Measurements from ENCODE around the gene DEFB124. TPM values are rescaled to one million over a fixed set of nuclear protein-coding genes. Genes with fewer than 3 reads are reported as not detected.

Gene DEFB124
- polyA plus RNA-seq, 1 donor (not counting 4 experiments of a cell fraction or from before 2014, with no cell fraction given), result not detected

- no peaks in the 10 kb centered on the region for H3K36me3 ChIP-seq (ENCODE audit: control insufficient read depth in 2 of 2, extremely low read depth in 1 of 2, insufficient read depth in 2 of 2, low read length in 2 of 2)
- dilution Hi-C loops (cut with MboI; ENCODE audit: extremely low pct_ligation_motif_present, low sequenced_read_pairs), result no loop called here
- H3K27me3 ChIP-seq (ENCODE audit: control insufficient read depth, extremely low read depth, insufficient read depth, low read length), result no peaks in the 10 kb centered on the region
- no peaks in the 10 kb centered on the region for H3K79me2 ChIP-seq (ENCODE audit: control insufficient read depth, insufficient read depth, low read length)
- H4K20me1 ChIP-seq (ENCODE audit: control insufficient read depth, extremely low read depth, insufficient read depth, low read length), result no peaks in the 10 kb centered on the region
- no peak overlapping the region for H3K9ac ChIP-seq (ENCODE audit: control insufficient read depth, extremely low read depth, insufficient read depth, low read length)
- no peaks in the 10 kb centered on the region for H3K9me3 ChIP-seq (ENCODE audit: control insufficient read depth, low read depth, low read length)
- no peaks in the 10 kb centered on the region for H3K4me1 ChIP-seq (ENCODE audit: control insufficient read depth, extremely low read depth, insufficient read depth, low read length)
- FAIRE-seq, result no peak
- H3K4me2 ChIP-seq (ENCODE audit: control insufficient read depth, extremely low read depth, insufficient read depth, low read depth, low read length), result no peak overlapping the region
- no peak overlapping the region for H3K27ac ChIP-seq (ENCODE audit: control insufficient read depth, insufficient read depth, low read length)
- TF ChIP-seq EZH2 (IDR thresholded peaks at IDR 0.05; ENCODE audit: low read length) (no peak), CTCF (optimal IDR thresholded peaks at IDR 0.05 in 1 of 3, IDR thresholded peaks at IDR 0.05 in 1 of 3, conservative IDR thresholded peaks at IDR 0.05 in 1 of 3; ENCODE audit: extremely low read depth in 1 of 3, insufficient read depth in 2 of 3, low read length in 3 of 3) (no peak)
- no peak overlapping the region for H3K4me3 ChIP-seq (ENCODE audit: control insufficient read depth in 2 of 3, extremely low read depth in 1 of 3, insufficient read depth in 2 of 3, low read depth in 1 of 3, low read length in 3 of 3)
- no peak for DNase-seq (ENCODE audit: low read depth, low spot score)
- no peaks in the 10 kb centered on the region for H3K9me1 ChIP-seq (ENCODE audit: control insufficient read depth, extremely low read depth, insufficient read depth, low read length)
- no peak overlapping the region for H2AFZ ChIP-seq (ENCODE audit: control insufficient read depth, low read length)
Measured at GRCh38 chr20:31449511-31450414, 25.2 kb downstream of the DEFB124 start.

GRCh38 chr20:31446084-31446819, 28.7 kb downstream of the DEFB124 start:
- no peak overlapping the region for H3K4me2 ChIP-seq (ENCODE audit: control insufficient read depth, extremely low read depth, insufficient read depth, low read depth, low read length)
- DNase-seq (ENCODE audit: low read depth, low spot score) (no peak), FAIRE-seq (no peak)
- dilution Hi-C loops (cut with MboI; ENCODE audit: extremely low pct_ligation_motif_present, low sequenced_read_pairs), result no loop called here
- no peaks in the 10 kb centered on the region for H3K4me1 ChIP-seq (ENCODE audit: control insufficient read depth, extremely low read depth, insufficient read depth, low read length)
- H4K20me1 ChIP-seq (ENCODE audit: control insufficient read depth, extremely low read depth, insufficient read depth, low read length), result no peaks in the 10 kb centered on the region
- TF ChIP-seq CTCF (optimal IDR thresholded peaks at IDR 0.05 in 1 of 3, IDR thresholded peaks at IDR 0.05 in 1 of 3, conservative IDR thresholded peaks at IDR 0.05 in 1 of 3; ENCODE audit: extremely low read depth in 1 of 3, insufficient read depth in 2 of 3, low read length in 3 of 3) (no peak), EZH2 (IDR thresholded peaks at IDR 0.05; ENCODE audit: low read length) (no peak)
- H3K9me3 ChIP-seq (ENCODE audit: control insufficient read depth, low read depth, low read length), result no peaks in the 10 kb centered on the region
- H2AFZ ChIP-seq (ENCODE audit: control insufficient read depth, low read length), result no peak overlapping the region
- no peaks in the 10 kb centered on the region for H3K27me3 ChIP-seq (ENCODE audit: control insufficient read depth, extremely low read depth, insufficient read depth, low read length)
- no peaks in the 10 kb centered on the region for H3K36me3 ChIP-seq (ENCODE audit: control insufficient read depth in 2 of 2, extremely low read depth in 1 of 2, insufficient read depth in 2 of 2, low read length in 2 of 2)
- H3K4me3 ChIP-seq (ENCODE audit: control insufficient read depth in 2 of 3, extremely low read depth in 1 of 3, insufficient read depth in 2 of 3, low read depth in 1 of 3, low read length in 3 of 3), result no peak overlapping the region
- no peaks in the 10 kb centered on the region for H3K79me2 ChIP-seq (ENCODE audit: control insufficient read depth, insufficient read depth, low read length)
- no peak overlapping the region for H3K9ac ChIP-seq (ENCODE audit: control insufficient read depth, extremely low read depth, insufficient read depth, low read length)
- no peak overlapping the region for H3K27ac ChIP-seq (ENCODE audit: control insufficient read depth, insufficient read depth, low read length)
- H3K9me1 ChIP-seq (ENCODE audit: control insufficient read depth, extremely low read depth, insufficient read depth, low read length), result no peaks in the 10 kb centered on the region
